ENCODE data around the gene SMAD4.
"Not testable (repeated sequence)": the region's sequence is repeated elsewhere in the genome, so short reads cannot be mapped to it uniquely, and the experiment has no call there.

DNA sequence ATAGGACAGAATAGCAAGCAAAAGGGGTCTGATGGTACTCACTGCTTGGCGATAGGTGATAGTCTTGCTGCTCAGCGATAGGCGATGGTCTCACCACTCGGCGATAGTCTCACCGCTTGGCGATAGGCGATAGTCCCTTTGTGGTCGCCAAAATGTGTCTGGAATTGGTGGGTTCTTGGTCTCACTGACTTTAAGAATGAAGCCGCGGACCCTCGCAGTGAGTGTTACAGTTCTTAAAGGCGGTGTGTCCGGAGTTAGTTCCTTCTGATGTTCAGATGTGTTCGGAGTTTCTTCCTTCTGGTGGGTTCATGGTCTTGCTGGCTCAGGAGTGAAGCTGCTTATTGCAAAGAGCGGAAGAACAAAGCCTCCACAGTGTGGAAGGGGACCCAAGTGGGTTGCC lies 90.0 kb downstream of the SMAD4 start:
- not testable (repeated sequence) for TF ChIP-seq CTCF (IDR thresholded peaks at IDR 0.05); POLR2AphosphoS5 (IDR thresholded peaks at IDR 0.05; ENCODE audit: low read depth, low read length); REST (IDR thresholded peaks at IDR 0.05; ENCODE audit: insufficient read depth in 1 of 2, low read depth in 2 of 2, low read length in 1 of 2)
